Endothelial cell of umbilical vein (primary cell): Measurements from ENCODE around the gene IZUMO4. TPM values are rescaled to one million over a fixed set of nuclear protein-coding genes. Genes with fewer than 3 reads are reported as not detected.
A peak's percentile ranks its signal among the peaks of the same experiment; 100 is the strongest.

Source experiments
- BruUV-seq: library from RNA; stranded (reverse); fragments of 400-500 nt; replicated peaks from 2 replicates; lab custom pipeline; 2021; lab: Mats Ljungman, UMichigan
- CTCF ChIA-PET: fragments of 300-600, 350-600 bp; sonication (Branson Sonifier 250); formaldehyde crosslinking; loops from one replicate; lab custom pipeline; 2021; ENCODE audit warnings: antibody characterized with exemption, inconsistent platforms; lab: Charles Lee
- POLR2A ChIA-PET: fragments of 300-600, 350-600 bp; sonication (Branson Sonifier 250); formaldehyde crosslinking; loops from one replicate; lab custom pipeline; 2021; ENCODE audit warnings: antibody characterized with exemption, inconsistent platforms; lab: Charles Lee
- DNase-seq: peaks from one replicate; pipeline ENCODE4 v3.0.0-alpha.2; 2011; ENCODE audit warnings: low read depth, low spot score
- FAIRE-seq: peaks from 2 replicates; lab custom pipeline; 2011; peaks lifted over from hg19 to GRCh38; lab: Jason Lieb, UNC
- H2AFZ ChIP-seq: 2 replicates; pipeline ENCODE4 v1.6.0; 2012; ENCODE audit warnings: low read depth, low read length, control low read depth, inconsistent platforms
- H3K27ac ChIP-seq: 2 replicates; pipeline ENCODE4 v1.5.1; 2011; ENCODE audit warnings: low read depth, mild to moderate bottlenecking, control low read depth, low read length, moderate library complexity; ENCODE audit not compliant: insufficient read depth
- H3K27me3 ChIP-seq, 2 experiments: 2 replicates each; pipeline versions ENCODE4 v1.6.0 to v1.6.1; 2011; ENCODE audit warnings: low read length in 2 of 2, mixed read lengths in 1 of 2; ENCODE audit not compliant: control insufficient read depth in 2 of 2, insufficient read depth in 2 of 2
- H3K36me3 ChIP-seq, 2 experiments: 2 replicates in 1 of 2; 3 replicates in 1 of 2; pipeline ENCODE4 v1.5.1; 2011; ENCODE audit warnings: low read length in 2 of 2, mild to moderate bottlenecking in 1 of 2, moderate library complexity in 1 of 2; ENCODE audit not compliant: control insufficient read depth in 2 of 2, insufficient read depth in 2 of 2; ENCODE audit errors: extremely low read depth in 1 of 2
- H3K4me1 ChIP-seq: 3 replicates; pipeline ENCODE4 v1.5.1; 2011; ENCODE audit warnings: mild to moderate bottlenecking, low read length; ENCODE audit not compliant: control insufficient read depth, insufficient read depth; ENCODE audit errors: extremely low read depth
- H3K4me2 ChIP-seq: 2 replicates; pipeline ENCODE4 v1.6.1; 2011; ENCODE audit warnings: low read length, control low read depth, mixed read lengths; ENCODE audit not compliant: insufficient read depth
- H3K4me3 ChIP-seq, 3 experiments: fragments of 200-600 bp in 1 of 3; sonication (generic), shearing (Covaris generic) in 1 of 3; replicated peaks in 1 of 3; 2 replicates each; pipeline ENCODE4 v1.5.1; 2011 to 2016; ENCODE audit warnings: control low read depth in 3 of 3, low read length in 3 of 3, mild to moderate bottlenecking in 2 of 3, inconsistent platforms in 1 of 3, low read depth in 1 of 3, moderate library complexity in 1 of 3; ENCODE audit not compliant: insufficient read depth in 1 of 3
- H3K79me2 ChIP-seq: 2 replicates; pipeline ENCODE4 v1.6.0; 2012; ENCODE audit warnings: low read length, inconsistent platforms; ENCODE audit not compliant: control insufficient read depth, insufficient read depth
- H3K9ac ChIP-seq: replicated peaks from 2 replicates; pipeline ENCODE3; 2011; ENCODE audit warnings: low read length, control low read depth; ENCODE audit not compliant: insufficient read depth; ENCODE audit errors: extremely low read depth
- H3K9me1 ChIP-seq: replicated peaks from 3 replicates; pipeline ENCODE4 v1.6.0; 2011; ENCODE audit warnings: mild to moderate bottlenecking, low read length; ENCODE audit not compliant: control insufficient read depth, insufficient read depth; ENCODE audit errors: extremely low read depth
- H3K9me3 ChIP-seq: replicated peaks from 2 replicates; pipeline ENCODE4 v1.5.1; 2012; ENCODE audit warnings: low read length, inconsistent platforms; ENCODE audit not compliant: control insufficient read depth, insufficient read depth
- H4K20me1 ChIP-seq: replicated peaks from 2 replicates; pipeline ENCODE3; 2011; ENCODE audit warnings: mild to moderate bottlenecking, low read length; ENCODE audit not compliant: control insufficient read depth, insufficient read depth; ENCODE audit errors: extremely low read depth
- CTCF ChIP-seq, 2 donors: IDR thresholded peaks; 1 replicate in 1 of 2; 2 replicates in 1 of 2; pipeline ENCODE4 v1.5.1; 2011; ENCODE audit warnings: low read length in 2 of 2, mild to moderate bottlenecking in 2 of 2, moderate library complexity in 2 of 2, control low read depth in 1 of 2, inconsistent platforms in 1 of 2, low read depth in 1 of 2; ENCODE audit not compliant: insufficient read depth in 1 of 2; ENCODE audit errors: extremely low read depth in 1 of 2
- EZH2 ChIP-seq: IDR thresholded peaks from 2 replicates; pipeline ENCODE4 v1.6.1; 2012; ENCODE audit warnings: borderline replicate concordance, low read depth, mild to moderate bottlenecking, moderate library complexity, low read length, inconsistent platforms; ENCODE audit not compliant: severe bottlenecking
- FOS ChIP-seq: IDR thresholded peaks from 2 replicates; pipeline ENCODE4 v1.6.1; 2011; ENCODE audit warnings: mild to moderate bottlenecking, low read length, moderate library complexity, borderline replicate concordance; ENCODE audit not compliant: insufficient read depth
- GATA2 ChIP-seq: IDR thresholded peaks from 2 replicates; pipeline ENCODE4 v1.7.0; 2011; ENCODE audit warnings: low read depth, mild to moderate bottlenecking, moderate library complexity, mixed read lengths, low read length; ENCODE audit not compliant: insufficient read length, insufficient read depth
- JUN ChIP-seq: IDR thresholded peaks from 2 replicates; pipeline ENCODE4 v1.6.1; 2011; ENCODE audit warnings: borderline replicate concordance, low read depth; ENCODE audit not compliant: insufficient read length, insufficient read depth
- MYC ChIP-seq: IDR thresholded peaks from one replicate; pipeline ENCODE4 v1.6.1; 2011; ENCODE audit warnings: mild to moderate bottlenecking, low read depth, low read length
- POLR2A ChIP-seq: IDR thresholded peaks from 2 replicates; pipeline ENCODE4 v1.6.1; 2012; ENCODE audit warnings: low read depth, mild to moderate bottlenecking, control low read depth, low read length
- POLR2AphosphoS5 ChIP-seq: IDR thresholded peaks from 2 replicates; pipeline ENCODE4 v1.6.1; 2012; ENCODE audit warnings: low read depth, mild to moderate bottlenecking, control low read depth, low read length, moderate library complexity; ENCODE audit not compliant: insufficient read depth
- dilution Hi-C: fragments of 300-500 bp; cut with MboI; formaldehyde crosslinking; loops from one replicate; pipeline ENCODE4 v1.15.0; 2019; ENCODE audit warnings: low sequenced_read_pairs; ENCODE audit not compliant: extremely low pct_ligation_motif_present
- intact Hi-C: fragments of 100-400 bp; cut with micrococcal nuclease; formaldehyde crosslinking; loops from one replicate; pipeline ENCODE4 v1.10.0; 2022
- polyA plus RNA-seq, 4 experiments: library from polyadenylated mRNA; depleted of rRNA in 3 of 4; stranded (reverse) in 3 of 4; unstranded in 1 of 4; fragments of >200 nt; gene quantifications; 2 replicates each; pipeline versions ENCODE4 v1.2.1 to v1.2.3, GENCODE V29; 2011 to 2012; ENCODE audit warnings: missing spikeins in 1 of 4
- total RNA-seq: library from RNA; stranded (reverse); gene quantifications from 2 replicates; pipeline ENCODE4 v1.2.3, GENCODE V29; 2021

The IZUMO4 gene
- total and polyA plus RNA-seq, 2 donors (not counting 3 experiments of a cell fraction or from before 2014, with no cell fraction given): 1.1 to 2.0 TPM

GRCh38 chr19:2087621-2088100 lies 9.1 kb upstream of the IZUMO4 start:
- Histone ChIP-seq H3K79me2 (peaks cover 31% of the 10 kb centered on the region), H3K36me3 (no peaks in the 10 kb centered on the region), H3K9me3 (no peaks in the 10 kb centered on the region), H3K4me2 (no peak overlapping the region), H3K9ac (no peak overlapping the region), H4K20me1 (no peaks in the 10 kb centered on the region), H3K4me1 (peaks cover 36% of the 10 kb centered on the region), H3K9me1 (no peaks in the 10 kb centered on the region), H3K27ac (no peak overlapping the region), H2AFZ (no peak overlapping the region), H3K27me3 (no peaks in the 10 kb centered on the region), H3K4me3 (no peak overlapping the region)
- intact Hi-C loops: no loop called here
- no peak for DNase-seq
- FAIRE-seq: no peak
- POLR2A ChIA-PET: no interaction called here
- dilution Hi-C loops: no loop called here
- BruUV-seq: no TSS peak
- CTCF ChIA-PET: interaction anchor here (1.2 kb wide), 2 partner anchors 8 to 18 kb away, joined by 3 read pairs; partner anchors contain the start of gene MOB3A
- no peak for TF ChIP-seq EZH2
- no peak for TF ChIP-seq CTCF (IDR thresholded peaks at IDR 0.05; ENCODE audit: extremely low read depth in 1 of 2, insufficient read depth in 1 of 2, low read depth in 1 of 2, low read length in 2 of 2)
- no peak for TF ChIP-seq FOS
- no peak for TF ChIP-seq JUN
- no peak for TF ChIP-seq POLR2AphosphoS5
- no peak for TF ChIP-seq GATA2
- TF ChIP-seq POLR2A: peak; percentile 19
- no peak for TF ChIP-seq MYC
